GM18517 (cell line): Measurements from ENCODE around the gene SLC9A6.
"Not testable (repeated sequence)": the region's sequence is repeated elsewhere in the genome, so short reads cannot be mapped to it uniquely, and the experiment has no call there.

Experiments used
- ATAC-seq: cut with Tn5 transposase; IDR thresholded peaks from one replicate; pipeline ENCODE4 v1.9.1; 2021; ENCODE audit warnings: mild to moderate bottlenecking, moderate library complexity; ENCODE audit not compliant: unreplicated experiment

The SLC9A6 gene

DNA sequence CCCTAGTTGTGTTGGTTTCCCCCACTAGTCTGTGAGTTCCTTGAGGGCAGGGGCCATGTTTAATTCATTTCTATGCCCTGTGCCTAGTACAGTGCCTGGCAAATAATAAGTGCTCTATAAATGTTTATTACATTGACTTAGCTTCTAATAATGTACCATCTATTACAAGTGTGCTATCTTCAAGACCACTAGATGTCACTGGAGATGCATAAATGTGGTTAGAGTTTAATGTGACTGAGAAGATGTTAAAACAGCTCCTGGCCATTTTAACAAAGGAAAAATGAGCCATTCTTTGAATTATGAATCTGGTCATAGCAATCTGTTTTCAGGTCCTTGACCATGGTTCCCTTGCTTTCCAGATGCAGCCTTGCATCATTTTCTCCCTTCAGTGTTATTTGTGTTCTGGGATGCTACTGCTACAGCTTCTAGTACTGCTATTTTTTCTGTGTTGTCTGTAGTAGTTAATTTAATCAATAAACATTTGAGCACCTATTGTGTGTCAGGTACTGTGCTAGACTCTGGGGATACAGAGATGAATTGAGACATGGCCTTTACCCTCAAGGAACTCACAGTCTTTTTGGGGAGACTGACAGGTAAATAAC lies 43.2 kb downstream of the SLC9A6 start:
- ATAC-seq: no peak

DNA sequence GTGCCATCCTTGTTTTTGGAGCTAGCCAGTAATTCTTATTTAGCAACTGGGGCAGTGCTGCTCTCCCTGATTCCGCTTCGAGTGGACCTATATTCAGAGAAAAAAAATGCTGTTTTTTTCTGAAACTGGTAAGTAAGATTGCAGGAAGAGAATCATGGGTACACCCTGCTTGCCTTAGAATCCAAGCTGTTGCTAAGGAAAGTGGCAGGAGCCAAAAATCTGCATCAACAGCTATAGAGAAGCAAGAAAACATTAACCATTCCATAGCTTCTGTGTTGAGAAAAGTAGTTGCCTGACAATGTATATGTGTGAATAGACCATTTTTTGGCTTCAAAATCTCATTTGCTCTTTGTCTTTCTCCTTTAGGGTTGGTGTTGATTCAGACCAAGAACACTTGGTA lies 44.5 kb downstream of the SLC9A6 start:
- ATAC-seq: no peak

DNA sequence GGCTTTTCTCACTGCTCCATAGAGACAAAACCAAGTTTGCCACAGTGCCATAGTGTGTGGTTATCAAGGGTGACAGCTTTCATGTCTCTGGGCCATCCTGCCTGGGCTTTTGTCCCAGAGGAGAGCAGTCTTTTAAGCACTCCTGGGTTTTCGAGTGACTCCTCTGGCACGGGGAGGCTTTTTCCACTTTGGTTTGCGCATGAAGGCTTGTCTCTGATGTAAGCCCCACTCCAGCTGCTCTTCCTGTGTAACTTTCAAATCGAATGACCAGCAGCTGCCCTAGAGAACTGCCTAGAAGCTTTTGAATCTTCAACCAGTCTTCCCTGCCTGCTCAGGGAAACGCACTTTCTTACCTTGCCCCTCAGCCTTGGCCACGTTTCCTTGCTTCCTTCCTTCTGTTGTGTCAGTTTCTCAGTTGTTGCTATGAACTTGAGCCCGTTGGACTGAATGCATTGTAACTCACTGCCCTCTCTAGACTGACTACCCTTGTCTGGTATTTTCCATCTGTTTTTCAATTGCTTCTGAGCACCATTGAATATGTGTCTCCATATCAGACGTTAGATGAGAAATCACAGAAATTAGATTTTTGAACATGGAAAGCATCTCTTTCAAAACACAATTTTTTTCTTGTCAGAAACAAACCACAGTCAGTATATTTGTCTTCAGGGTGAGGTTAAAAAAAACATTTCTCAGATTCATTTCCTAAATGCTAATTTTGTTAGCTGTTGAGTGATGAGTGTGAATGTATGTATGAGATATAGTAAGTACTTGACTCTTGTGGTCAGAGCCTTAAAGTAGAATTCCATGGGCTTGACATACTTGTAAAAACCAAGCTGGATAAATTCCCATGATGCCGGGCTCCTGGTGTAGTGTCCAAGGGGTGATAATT lies 45.3 kb downstream of the SLC9A6 start:
- no peak for ATAC-seq

DNA sequence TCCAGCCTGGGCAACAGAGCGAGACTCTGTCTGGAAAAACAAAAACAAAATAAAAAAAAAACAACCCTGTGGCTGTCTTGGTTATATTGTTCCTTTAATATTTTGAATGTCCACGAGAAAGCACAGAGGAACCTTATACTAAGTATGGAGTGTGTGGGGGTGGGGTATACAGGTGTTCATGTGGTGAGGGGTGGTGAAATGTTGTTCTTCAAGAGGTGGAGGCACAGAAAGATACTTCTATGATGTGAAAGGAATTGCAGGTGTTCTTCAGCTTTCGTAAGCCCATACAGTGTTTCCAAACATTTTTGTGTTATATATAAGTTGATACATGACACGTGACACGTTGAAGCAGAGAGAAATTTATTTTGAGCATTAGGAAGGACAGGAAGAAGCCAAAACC lies 46.4 kb downstream of the SLC9A6 start:
- ATAC-seq: no peak

DNA sequence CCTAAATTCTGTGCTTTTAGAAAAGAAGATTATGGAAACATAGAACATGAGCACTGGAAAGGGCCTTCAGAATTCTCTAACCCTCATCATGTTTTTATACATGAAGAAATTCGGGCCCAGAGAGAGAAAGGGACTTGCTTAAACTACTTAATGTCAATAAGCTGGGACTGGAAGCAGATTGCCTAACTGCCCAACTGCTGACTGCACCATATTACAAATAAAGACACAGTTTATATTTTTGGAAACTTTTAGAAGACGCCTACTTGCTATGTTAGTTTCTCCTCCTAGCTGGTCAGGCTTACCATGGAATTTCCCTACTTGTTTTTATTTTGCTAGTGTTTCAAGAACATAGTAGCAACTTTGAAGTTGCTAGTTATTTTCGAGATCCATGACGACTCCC lies 47.1 kb downstream of the SLC9A6 start:
- ATAC-seq: no peak

DNA sequence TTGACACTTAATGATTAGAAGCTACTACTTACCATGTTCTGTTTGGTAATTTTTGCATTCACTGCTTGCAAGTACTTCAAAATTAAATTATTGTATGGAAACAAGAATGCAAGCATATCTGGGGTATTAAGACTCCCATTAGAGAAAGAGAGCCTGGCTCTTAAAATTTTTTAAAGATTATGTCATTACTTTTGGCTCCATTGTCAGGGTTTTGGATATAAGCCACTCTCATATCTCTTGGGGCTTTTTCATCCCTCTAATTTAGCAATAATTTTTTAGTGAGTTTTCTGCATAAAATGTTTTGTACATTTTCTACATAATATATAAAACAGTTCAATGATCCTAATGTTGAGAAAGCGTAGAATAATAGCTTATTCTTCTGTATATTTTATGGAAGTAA lies 49.4 kb downstream of the SLC9A6 start:
- ATAC-seq: no peak

DNA sequence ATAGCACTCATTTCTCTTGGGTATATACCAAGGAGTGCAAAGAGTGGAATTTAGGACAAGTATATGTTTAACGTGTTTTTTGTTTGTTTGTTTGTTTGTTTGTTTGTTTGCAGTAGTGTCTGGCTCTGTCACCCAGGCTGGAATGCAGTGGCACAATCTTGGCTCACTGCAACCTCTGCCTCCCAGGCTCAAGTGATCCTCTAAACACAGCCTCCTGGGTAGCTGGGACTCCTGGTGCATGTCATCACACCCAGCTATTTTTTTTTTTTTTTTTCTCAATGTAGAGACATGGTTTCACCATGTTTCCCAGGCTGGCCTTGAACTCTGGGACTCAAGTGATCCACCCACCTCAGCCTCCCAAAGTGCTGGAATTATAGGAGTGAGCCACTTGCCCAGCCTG lies 50.4 kb downstream of the SLC9A6 start:
- ATAC-seq: no peak

DNA sequence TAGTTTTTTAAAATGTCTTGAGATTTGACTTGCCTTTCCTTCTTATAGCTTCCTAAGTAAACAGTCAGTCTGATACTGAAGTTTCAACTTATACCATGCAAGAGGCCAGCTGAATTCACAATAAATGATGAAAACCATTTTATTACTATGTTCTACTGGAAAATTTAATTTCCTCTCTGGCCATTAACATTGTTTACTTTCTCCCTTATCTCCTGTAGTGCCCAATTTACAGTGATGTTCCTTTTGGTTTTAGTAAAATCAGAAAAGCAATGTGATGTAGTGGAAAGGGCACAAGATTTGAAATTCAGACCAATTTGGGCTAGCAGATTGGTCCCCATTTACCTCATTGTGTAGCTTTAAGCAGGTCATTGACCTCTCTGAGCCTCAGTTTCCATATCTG lies 54.2 kb downstream of the SLC9A6 start:
- ATAC-seq: no peak

DNA sequence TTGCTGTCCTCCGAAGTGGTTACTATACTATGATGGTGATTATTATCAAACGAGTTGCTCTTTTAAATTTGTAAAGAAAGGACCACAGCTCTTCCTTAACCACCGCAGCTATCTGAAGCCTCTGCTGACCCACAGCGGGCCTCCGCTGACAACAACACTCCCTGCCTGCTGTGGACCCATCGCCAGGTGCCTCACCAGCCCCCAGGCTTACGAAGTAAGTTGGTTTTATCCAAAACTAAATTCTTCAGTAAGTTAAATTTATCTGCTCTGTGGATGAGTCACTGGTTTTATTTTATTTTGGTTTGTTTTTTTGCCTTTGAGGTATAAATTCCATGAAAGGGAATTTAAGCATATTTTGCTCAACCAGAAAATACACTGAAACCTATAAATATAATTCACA lies 54.7 kb downstream of the SLC9A6 start:
- ATAC-seq: no peak

DNA sequence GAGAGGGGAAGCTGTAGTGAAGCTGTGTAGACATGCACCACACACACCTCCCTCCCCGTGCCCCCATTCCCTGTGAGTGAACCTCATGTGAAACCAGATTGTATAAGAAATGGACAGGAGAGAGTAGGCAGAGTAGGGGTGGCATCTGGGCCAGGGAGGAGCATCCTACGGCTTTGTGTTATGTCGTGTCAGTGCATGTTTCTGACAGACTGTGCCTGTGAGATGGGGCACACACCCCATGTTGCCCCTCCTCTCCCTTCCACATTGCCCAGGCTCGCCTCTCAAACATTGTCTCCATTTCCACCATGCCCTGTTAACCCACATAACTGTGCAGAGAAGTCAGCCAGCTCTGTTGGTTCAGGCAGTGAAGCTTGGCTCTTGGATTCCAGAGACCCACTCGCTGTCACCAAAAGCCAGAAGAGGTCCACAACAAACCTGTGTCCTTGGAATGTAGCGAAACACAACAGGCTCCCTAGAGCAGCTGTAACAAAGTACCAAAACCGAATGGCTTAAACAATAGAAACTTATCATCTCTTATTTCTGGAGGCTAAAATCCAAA lies 56.1 kb downstream of the SLC9A6 start:
- ATAC-seq: no peak

DNA sequence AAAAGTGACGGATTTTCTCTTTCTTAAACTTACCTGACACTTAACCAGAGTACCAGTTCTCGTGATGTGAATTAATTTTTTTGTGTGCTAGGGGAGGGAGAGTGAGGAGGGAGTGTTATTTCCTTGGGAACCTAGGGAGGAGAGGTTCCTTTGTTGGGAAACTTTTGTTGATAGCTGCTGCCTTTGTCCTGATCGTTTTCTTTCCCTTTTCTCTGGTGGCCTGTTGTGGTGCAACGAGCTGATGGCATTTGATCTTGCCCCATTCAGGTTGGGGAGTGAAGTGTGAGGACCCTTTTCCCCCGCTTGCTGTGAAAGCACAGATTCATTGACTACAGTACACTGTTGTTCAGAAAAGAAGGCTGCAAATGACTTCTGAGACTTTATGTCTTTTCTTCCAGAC lies 59.8 kb downstream of the SLC9A6 start:
- no peak for ATAC-seq

DNA sequence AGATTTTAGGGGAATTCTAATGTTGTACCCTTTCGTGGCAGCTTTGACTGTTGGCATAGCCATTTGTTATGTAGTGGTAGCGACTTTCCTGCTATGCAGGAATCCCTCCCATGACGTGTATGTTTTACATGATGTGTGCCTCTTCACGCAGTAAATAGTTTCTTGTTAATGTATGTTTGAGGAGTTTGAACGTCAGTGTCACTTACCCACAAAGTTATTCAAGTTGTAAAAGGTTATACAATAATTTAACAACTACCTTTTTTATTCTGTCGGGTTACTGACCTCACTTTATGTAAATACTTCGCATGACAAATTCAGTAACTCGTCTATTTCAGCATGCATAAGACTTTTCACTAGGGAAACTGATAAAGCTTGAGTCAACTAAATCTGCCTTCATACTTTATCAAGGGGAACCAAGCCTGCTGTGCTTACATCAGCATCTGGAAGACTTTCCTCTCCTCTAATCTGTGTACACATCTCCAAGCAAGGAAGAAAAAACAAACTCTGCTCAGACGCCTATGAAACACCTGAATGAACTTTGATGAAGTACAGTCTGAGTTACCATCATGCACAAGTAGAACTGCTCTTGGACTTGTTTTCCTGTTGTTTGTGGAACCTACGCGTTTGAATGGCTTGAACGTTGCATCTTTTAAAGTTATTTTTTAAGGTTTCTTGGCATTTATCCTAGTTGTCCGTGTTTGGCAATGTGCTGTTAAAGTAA lies 61.2 kb downstream of the SLC9A6 start:
- no peak for ATAC-seq

DNA sequence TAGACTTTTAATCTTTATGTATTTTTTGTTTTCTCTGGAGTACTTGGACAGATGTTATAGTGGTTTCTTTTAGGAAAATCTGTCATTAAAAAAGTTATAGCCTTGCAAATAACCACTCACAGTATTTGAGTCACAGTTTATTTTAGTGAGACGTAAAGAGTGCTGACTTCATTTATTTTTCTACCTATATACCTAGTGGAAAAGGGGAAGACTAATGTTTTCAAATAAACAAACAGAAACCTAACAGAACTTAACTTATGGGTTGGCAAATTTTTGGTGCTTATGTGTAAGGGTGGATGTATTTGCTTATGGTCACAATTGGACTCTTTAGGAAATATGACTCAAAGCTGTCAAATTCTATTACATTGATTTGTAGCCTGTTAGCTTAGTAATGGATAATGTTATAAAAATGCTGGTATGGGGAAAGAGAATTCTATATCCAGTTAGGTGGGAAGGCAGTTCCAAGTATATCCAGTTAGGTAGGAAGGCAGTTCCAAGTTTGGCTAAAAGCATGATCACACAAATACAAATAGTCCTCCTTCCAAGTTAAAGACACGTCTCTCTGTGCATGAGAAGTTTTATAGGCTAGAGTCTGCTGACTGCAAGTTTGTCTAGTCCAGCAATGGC lies 61.9 kb downstream of the SLC9A6 start:
- no peak for ATAC-seq

DNA sequence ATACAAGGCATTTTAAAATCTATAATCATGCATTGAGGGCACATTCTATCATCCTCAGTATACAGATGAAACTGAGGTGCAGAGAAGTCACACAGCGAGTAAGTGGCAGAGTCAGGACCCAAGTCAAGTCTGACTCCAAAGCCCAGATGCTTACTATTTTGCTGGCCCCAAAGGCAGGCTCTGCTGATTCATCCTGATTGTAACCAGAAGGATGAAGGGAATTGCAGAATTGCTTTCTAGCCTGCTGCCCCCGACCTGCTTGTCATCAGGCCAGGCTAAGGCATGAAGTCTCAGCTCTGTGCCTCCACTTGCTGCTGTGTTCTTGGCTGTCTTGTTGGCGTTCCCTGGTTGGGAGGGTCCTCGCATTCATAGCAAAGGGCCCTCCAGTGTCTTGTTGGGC lies 62.7 kb downstream of the SLC9A6 start:
- ATAC-seq: no peak

DNA sequence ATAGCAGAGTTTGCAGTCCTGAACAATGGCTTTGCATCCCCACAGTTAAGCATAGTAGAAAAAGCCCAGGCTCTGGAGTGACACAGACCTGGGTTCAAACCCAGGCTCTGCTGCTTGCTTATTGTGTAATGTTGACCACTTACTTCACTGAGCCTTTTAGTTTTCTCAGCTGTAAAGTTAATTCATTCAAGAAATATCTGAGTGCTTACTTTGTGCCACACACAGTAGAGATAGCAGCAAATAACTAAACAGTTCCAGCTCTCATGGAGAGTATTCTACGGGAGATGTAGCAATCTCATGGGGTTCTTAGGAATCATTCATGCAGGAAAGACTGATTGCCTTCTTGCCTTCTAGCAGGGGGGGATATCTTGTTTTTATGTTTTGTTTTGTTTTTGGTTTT lies 63.2 kb downstream of the SLC9A6 start:
- ATAC-seq: no peak

DNA sequence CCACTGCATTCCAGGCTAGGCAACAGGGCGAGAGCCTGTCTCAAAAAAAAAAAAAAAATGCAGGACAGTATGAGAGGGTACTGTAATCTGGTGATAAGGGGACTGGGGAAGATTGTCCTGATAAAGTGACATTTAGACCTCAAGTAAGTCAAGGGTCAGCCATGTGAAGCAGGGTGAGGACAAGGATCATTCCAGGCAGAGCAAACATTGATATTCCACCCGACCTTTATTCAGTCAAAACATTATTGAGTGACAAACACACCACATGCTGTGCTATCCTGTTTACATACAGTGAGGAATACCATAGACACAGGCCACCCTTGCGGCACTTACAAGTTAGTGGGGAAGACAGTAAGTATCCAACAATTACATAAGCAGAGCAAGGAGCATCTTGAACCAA lies 64.4 kb downstream of the SLC9A6 start:
- no peak for ATAC-seq

DNA sequence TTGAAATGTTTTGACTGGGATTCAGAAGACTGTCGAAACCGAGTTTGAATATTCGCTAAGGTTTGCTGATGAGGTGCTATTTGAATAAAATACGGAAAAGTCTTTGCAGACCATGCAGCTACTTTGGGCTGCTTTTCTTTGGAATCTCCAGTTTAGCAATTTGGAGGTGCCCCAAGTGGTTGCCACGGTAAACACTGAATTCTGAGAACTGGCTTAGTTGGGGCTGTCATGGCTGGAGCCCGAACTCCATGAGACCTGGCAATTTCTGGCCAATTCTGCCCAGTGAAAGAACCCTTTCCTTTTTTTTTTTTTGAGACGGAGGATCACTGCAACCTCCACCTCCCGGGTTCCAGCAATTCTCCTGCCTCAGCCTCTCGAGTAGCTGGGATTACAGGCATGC lies 65.6 kb downstream of the SLC9A6 start:
- ATAC-seq: not testable (repeated sequence)

DNA sequence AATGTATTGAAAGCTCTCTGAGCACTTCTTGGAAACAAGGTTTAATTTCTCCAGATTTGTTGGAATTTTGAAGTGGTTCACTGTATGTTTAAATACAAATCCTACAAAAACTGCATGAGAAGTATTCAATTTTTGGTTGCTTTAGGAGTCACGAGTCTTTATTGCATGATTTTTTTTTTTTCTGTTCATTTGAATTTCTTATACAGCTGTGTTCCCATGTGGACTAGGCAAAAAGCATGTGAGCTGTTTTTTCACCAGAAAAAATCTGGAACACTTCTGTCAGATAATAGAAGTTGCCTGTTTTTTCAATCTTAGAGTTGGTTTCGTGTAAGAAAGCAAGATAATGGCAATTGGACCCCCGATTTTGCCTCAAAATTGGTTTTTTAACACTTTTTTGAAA lies 66.4 kb downstream of the SLC9A6 start:
- ATAC-seq: no peak

DNA sequence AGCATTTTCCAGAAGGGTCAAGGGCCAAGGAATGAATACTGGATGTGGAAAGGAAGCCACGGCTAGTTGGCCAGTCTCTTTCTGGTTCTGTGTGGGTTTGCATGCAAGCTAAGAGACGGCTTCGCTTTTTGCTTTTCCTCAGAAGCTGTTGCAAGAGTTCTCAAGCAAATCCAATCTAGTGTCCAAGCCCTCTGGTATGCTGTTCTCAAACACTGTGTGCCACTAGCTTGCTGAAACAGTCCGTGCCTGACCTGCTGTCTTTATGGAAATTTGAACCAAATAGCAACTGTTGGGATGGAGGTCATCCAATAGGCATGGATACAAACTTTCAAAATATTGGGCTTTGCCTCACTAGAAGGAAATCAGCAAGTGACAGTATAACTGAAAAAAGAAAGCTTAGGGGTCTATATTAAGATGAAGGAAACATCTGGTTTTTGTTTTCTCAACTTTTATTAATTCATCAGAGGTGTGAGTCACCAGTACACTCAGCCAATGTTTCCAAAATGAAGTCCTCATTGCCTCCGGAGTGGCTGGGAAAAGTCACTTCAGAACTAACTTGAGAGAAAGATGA lies 70.5 kb downstream of the SLC9A6 start:
- no peak for ATAC-seq

DNA sequence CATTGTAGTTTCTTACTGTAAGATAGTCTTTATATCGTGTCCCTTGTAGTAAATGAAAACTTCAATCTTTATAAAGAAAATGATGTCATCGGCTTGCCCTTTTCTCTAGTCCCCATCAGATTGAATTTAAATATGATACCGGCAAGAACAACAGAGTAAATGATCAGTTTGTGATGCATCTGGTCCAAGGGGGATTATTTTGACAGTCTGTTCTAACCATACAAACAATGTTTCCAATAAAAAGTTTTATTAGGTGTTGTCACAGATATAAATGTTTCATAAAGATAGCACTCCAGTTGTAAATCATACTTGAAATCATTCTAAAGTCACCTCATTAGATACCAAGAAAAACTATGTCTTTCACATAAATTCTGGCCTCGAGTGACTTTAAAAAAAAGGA lies 72.3 kb downstream of the SLC9A6 start:
- ATAC-seq: no peak

DNA sequence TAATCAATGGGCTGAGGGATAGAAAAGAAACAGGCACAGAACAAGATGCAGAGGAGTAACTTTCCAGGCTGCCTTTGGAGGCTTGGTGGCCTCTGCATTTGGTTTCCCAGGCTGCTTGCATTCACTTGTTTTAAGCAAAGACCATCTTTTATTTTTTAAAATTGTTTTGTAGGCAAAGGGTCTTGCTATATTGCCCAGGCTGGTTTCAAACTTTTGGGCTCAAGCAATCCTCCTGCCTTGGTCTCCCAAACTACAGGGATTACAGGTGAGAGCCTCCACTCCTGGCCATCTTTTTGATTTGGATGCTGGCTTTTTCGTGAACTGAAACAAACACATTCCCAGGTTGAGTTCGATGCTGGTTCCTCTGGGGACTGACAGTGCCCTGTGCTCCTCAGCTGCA lies 74.1 kb downstream of the SLC9A6 start:
- ATAC-seq: no peak
